ENCODE data around the gene RLIM.

Gene RLIM

DNA sequence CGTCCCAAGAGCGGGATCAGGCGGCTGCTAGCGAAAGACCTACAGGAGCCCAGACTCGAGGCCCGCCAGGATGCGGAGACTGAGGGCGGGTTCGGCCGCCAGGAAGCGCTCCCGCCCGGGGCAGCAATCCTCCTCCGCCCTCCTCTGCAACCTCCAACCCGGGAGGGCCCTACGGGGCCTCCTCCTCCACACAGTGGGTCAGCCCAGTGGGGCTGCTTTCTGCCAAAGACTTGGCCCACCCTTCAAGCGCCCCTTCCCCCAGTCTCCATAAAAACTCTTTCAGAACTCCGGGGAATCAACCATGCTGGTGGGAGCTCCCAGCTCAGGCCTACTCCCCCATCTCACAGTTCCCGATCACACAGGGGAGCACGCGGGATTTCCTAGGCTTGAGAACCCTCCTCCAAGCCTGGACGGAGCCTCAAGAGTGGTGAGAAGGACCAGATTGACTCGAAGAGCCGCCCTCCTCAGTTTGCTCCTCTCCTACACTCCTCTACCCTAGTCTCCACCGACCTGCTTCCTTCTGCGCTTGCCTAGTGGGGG, 77.5 kb downstream of the RLIM start:
- no peak for DNase-seq (ENCODE audit: low read depth in 2 of 2, low spot score in 1 of 2)

DNA sequence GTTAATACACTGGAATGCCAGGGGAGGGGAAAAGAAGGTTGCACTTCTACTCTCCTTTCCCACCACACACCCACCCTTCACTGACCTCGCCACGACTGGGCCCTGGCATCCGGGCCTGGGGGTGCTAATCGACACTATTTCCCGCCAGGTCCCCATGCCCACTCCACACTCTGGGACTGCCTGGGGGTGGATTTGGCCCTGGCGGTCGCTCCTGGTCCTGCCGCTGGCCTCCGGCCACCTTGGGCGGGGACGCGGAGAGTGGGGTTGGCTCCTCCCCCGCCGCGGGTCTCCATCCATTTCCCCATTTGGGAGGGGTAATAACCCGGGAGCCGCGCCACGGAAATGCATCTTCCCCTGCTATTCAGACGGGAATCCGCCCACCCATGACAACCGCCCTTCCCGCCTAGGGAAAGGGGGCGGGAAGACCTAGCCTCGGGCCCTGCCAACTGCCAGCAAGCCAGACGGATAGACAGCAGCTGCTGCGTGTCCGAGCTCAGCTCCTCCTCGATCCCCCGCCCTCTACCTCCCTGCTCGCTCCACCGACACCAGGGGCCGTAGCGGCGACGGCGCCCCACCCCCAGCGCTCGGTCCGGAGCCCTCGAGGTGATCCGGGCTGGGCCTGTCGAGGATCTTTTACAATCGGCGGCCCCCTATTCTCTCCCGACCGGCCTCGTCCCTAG, 78.1 kb downstream of the RLIM start:
- DNase-seq (ENCODE audit: low read depth in 2 of 2, low spot score in 1 of 2): no peak

DNA sequence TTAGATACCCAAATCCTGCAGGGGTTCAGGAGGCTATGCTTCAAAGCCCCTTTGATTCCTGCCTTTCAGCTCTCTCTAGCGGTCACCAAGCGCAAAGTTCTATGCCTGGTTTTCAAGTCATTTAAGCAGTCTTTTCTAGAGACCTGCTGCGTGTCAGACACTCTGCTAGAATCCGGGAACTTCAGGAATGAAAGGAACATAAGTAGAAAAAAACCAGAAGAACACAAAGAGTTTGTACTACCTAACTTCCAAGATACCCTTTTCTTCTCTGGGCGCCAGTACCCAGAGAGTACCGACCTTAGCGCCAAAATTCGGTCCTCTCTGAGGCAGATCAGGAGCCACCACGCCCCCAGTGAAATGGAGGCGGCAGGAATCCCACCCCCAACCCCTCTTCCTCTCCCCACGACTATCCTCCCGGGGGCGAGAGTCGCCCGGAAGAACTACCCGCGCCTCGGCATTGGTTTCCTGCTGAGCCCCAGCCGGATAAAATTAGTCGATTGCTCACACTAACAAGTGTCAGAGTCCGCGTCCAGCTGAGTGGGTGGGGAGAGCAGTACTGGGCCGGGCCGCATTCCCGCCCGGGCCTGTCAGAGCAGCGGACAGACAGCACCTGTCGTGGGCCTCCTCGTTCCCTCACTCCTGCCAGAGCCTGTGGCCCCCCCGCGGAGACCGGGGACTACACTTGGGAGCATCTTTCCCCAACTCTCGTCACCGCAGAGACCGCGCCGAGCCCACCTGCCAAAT, 78.8 kb downstream of the RLIM start:
- no peak for DNase-seq (ENCODE audit: low read depth in 2 of 2, low spot score in 1 of 2)

Measured in stimulated activated CD8-positive, alpha-beta memory T cell treated with anti-CD3 and anti-CD28 coated beads, Interleukin-4, amount 100 ng/mL, for 1 hour (primary cell).